CD1c-positive myeloid dendritic cell (primary cell): ENCODE measurements around the gene SLC5A11.
"Not testable (repeated sequence)": the region's sequence is repeated elsewhere in the genome, so short reads cannot be mapped to it uniquely, and the experiment has no call there.

Experiments
- DNase-seq: peaks from one replicate; pipeline ENCODE4 v3.0.0-alpha.2; 2016; ENCODE audit errors: extremely low spot score

SLC5A11 gene

GRCh38 chr16:24836836-24837235 lies 8.9 kb upstream of the SLC5A11 start:
- no peak for DNase-seq

GRCh38 chr16:24837969-24838368 lies 7.8 kb upstream of the SLC5A11 start:
- no peak for DNase-seq

GRCh38 chr16:24838554-24839266 lies 7.1 kb upstream of the SLC5A11 start:
- peak; percentile 36 for DNase-seq

- DNase-seq, result no peak
Observed at GRCh38 chr16:24839347-24839972, 6.3 kb upstream of the SLC5A11 start.

GRCh38 chr16:24841291-24841690 lies 4.5 kb upstream of the SLC5A11 start:
- no peak for DNase-seq

- no peak for DNase-seq
Observed at GRCh38 chr16:24844101-24845030, 1.4 kb upstream of the SLC5A11 start.

- not testable (repeated sequence) for DNase-seq
Observed at GRCh38 chr16:24845031-24845365, 765 bp upstream of the SLC5A11 start.

GRCh38 chr16:24846548-24847357 lies 990 bp downstream of the SLC5A11 start:
- no peak for DNase-seq

GRCh38 chr16:24847358-24847664 lies 1.5 kb downstream of the SLC5A11 start:
- DNase-seq, result no peak

- DNase-seq, result no peak
Observed at GRCh38 chr16:24848065-24848464, 2.3 kb downstream of the SLC5A11 start.

- DNase-seq, result no peak
Observed at GRCh38 chr16:24849641-24850040, 3.9 kb downstream of the SLC5A11 start.

- no peak for DNase-seq
Observed at GRCh38 chr16:24850289-24850938, 4.7 kb downstream of the SLC5A11 start.

- no peak for DNase-seq
Observed at GRCh38 chr16:24851700-24852099, 5.9 kb downstream of the SLC5A11 start.

- no peak for DNase-seq
Observed at GRCh38 chr16:24852281-24852721, 6.5 kb downstream of the SLC5A11 start.

GRCh38 chr16:24853169-24853824 lies 7.5 kb downstream of the SLC5A11 start:
- no peak for DNase-seq

GRCh38 chr16:24853830-24854229 lies 8.1 kb downstream of the SLC5A11 start:
- DNase-seq, result no peak

- no peak for DNase-seq
Observed at GRCh38 chr16:24854607-24855171, 8.9 kb downstream of the SLC5A11 start.

GRCh38 chr16:24855678-24856077 lies 9.9 kb downstream of the SLC5A11 start:
- no peak for DNase-seq

GRCh38 chr16:24856871-24857270 lies 11.1 kb downstream of the SLC5A11 start:
- not testable (repeated sequence) for DNase-seq
